ENCODE results near the gene SNX2.

SNX2 gene

GRCh38 chr5:122870219-122870856 is 95.5 kb downstream of the SNX2 start:
- Histone ChIP-seq H3K27me3 (ENCODE audit: low read depth, low read length) (no peaks in the 10 kb centered on the region), H3K9me3 (ENCODE audit: control insufficient read depth in 1 of 2, low read length in 2 of 2) (peaks cover 0 to 4% of the 10 kb centered on the region in 2 donors), H3K36me3 (ENCODE audit: control insufficient read depth in 1 of 2, insufficient read depth in 2 of 2, low read length in 2 of 2) (peaks cover 0 to 8% of the 10 kb centered on the region in 2 donors), H3K4me1 (ENCODE audit: control insufficient read depth in 1 of 2, insufficient read depth in 2 of 2, low read length in 2 of 2) (no peaks in the 10 kb centered on the region), H3K27ac (ENCODE audit: low read length) (no peak overlapping the region), H3K4me3 (ENCODE audit: low read depth in 1 of 2, low read length in 2 of 2) (no peak overlapping the region)

- H3K9me3 ChIP-seq (ENCODE audit: control insufficient read depth in 1 of 2, low read length in 2 of 2) = peaks cover 0 to 4% of the 10 kb centered on the region in 2 donors
- no peaks in the 10 kb centered on the region for H3K4me1 ChIP-seq (ENCODE audit: control insufficient read depth in 1 of 2, insufficient read depth in 2 of 2, low read length in 2 of 2)
- no peak overlapping the region for H3K4me3 ChIP-seq (ENCODE audit: low read depth in 1 of 2, low read length in 2 of 2)
- H3K27ac ChIP-seq (ENCODE audit: low read length) = no peak overlapping the region
- peaks cover 0 to 8% of the 10 kb centered on the region in 2 donors for H3K36me3 ChIP-seq (ENCODE audit: control insufficient read depth in 1 of 2, insufficient read depth in 2 of 2, low read length in 2 of 2)
- no peaks in the 10 kb centered on the region for H3K27me3 ChIP-seq (ENCODE audit: low read depth, low read length)
Observed at GRCh38 chr5:122871661-122872060, 96.8 kb downstream of the SNX2 start.

- H3K4me3 ChIP-seq (ENCODE audit: low read depth in 1 of 2, low read length in 2 of 2) = no peak overlapping the region
- no peak overlapping the region for H3K27ac ChIP-seq (ENCODE audit: low read length)
- H3K27me3 ChIP-seq (ENCODE audit: low read depth, low read length) = no peaks in the 10 kb centered on the region
- H3K36me3 ChIP-seq (ENCODE audit: control insufficient read depth in 1 of 2, insufficient read depth in 2 of 2, low read length in 2 of 2) = no peaks in the 10 kb centered on the region
- no peaks in the 10 kb centered on the region for H3K9me3 ChIP-seq (ENCODE audit: control insufficient read depth in 1 of 2, low read length in 2 of 2)
- no peaks in the 10 kb centered on the region for H3K4me1 ChIP-seq (ENCODE audit: control insufficient read depth in 1 of 2, insufficient read depth in 2 of 2, low read length in 2 of 2)
Observed at GRCh38 chr5:122874179-122874875, 99.4 kb downstream of the SNX2 start.

- H3K9me3 ChIP-seq (ENCODE audit: control insufficient read depth in 1 of 2, low read length in 2 of 2) = no peaks in the 10 kb centered on the region
- no peaks in the 10 kb centered on the region for H3K27me3 ChIP-seq (ENCODE audit: low read depth, low read length)
- no peak overlapping the region for H3K4me3 ChIP-seq (ENCODE audit: low read depth in 1 of 2, low read length in 2 of 2)
- no peaks in the 10 kb centered on the region for H3K36me3 ChIP-seq (ENCODE audit: control insufficient read depth in 1 of 2, insufficient read depth in 2 of 2, low read length in 2 of 2)
- H3K4me1 ChIP-seq (ENCODE audit: control insufficient read depth in 1 of 2, insufficient read depth in 2 of 2, low read length in 2 of 2) = no peaks in the 10 kb centered on the region
- H3K27ac ChIP-seq (ENCODE audit: low read length) = no peak overlapping the region
Observed at GRCh38 chr5:122877518-122877917, 102.6 kb downstream of the SNX2 start.

- Histone ChIP-seq H3K27ac (ENCODE audit: low read length) (no peak overlapping the region), H3K9me3 (ENCODE audit: control insufficient read depth in 1 of 2, low read length in 2 of 2) (no peaks in the 10 kb centered on the region), H3K36me3 (ENCODE audit: control insufficient read depth in 1 of 2, insufficient read depth in 2 of 2, low read length in 2 of 2) (no peaks in the 10 kb centered on the region), H3K4me3 (ENCODE audit: low read depth in 1 of 2, low read length in 2 of 2) (no peak overlapping the region), H3K4me1 (ENCODE audit: control insufficient read depth in 1 of 2, insufficient read depth in 2 of 2, low read length in 2 of 2) (no peaks in the 10 kb centered on the region), H3K27me3 (ENCODE audit: low read depth, low read length) (no peaks in the 10 kb centered on the region)
Observed at GRCh38 chr5:122879076-122879475, 104.2 kb downstream of the SNX2 start.
